Activated CD8-positive, alpha-beta T cell treated with anti-CD3 and anti-CD28 coated beads, Interleukin-2, amount 10 ng/mL, durations not matched to agents 7 days and 5 days (primary cell): ENCODE results near the gene TRIM63. TPM values are rescaled to one million over a fixed set of nuclear protein-coding genes. Genes with fewer than 3 reads are reported as not detected.

Experiments used
- ATAC-seq: fragments of 150-1000 bp; cut with Tn5 transposase; one replicate; pipeline ENCODE4 v1.10.0; 2021; ENCODE audit warnings: moderate library complexity
- CTCF ChIA-PET: fragments of 350-600 bp; sonication (Branson Sonifier 250); formaldehyde crosslinking; loops from one replicate; lab custom pipeline; 2021; ENCODE audit warnings: antibody characterized with exemption; lab: Charles Lee
- POLR2A ChIA-PET: fragments of 350-600 bp; sonication (Branson Sonifier 250); formaldehyde crosslinking; loops from one replicate; lab custom pipeline; 2021; ENCODE audit warnings: antibody characterized with exemption; lab: Charles Lee
- DNase-seq: peaks from one replicate; pipeline ENCODE4 v3.0.0-alpha.2; 2020
- H3K27ac Mint-ChIP-seq: one replicate; pipeline ENCODE4 v1.8.0; 2021; ENCODE audit warnings: mild to moderate bottlenecking, mixed read lengths
- H3K27me3 Mint-ChIP-seq: one replicate; pipeline ENCODE4 v1.8.0; 2021; ENCODE audit warnings: low read depth, mixed read lengths
- H3K36me3 Mint-ChIP-seq: one replicate; pipeline ENCODE4 v1.8.0; 2021; ENCODE audit warnings: low read depth, mixed read lengths
- H3K4me1 Mint-ChIP-seq: one replicate; pipeline ENCODE4 v1.8.0; 2021; ENCODE audit warnings: low read depth, mixed read lengths
- H3K4me3 Mint-ChIP-seq: one replicate; pipeline ENCODE4 v1.8.0; 2021; ENCODE audit warnings: mild to moderate bottlenecking, mixed read lengths
- H3K9me3 Mint-ChIP-seq: one replicate; pipeline ENCODE4 v1.8.0; 2022; ENCODE audit warnings: mixed read lengths; ENCODE audit not compliant: insufficient read depth
- total RNA-seq, 2 experiments: library from RNA; stranded (reverse); gene quantifications; one replicate each; pipeline ENCODE4 v1.2.3, GENCODE V29; 2021

The TRIM63 gene
- total RNA-seq, 2 experiments from 2014 or later = 0.23 TPM; not detected in 1

DNA sequence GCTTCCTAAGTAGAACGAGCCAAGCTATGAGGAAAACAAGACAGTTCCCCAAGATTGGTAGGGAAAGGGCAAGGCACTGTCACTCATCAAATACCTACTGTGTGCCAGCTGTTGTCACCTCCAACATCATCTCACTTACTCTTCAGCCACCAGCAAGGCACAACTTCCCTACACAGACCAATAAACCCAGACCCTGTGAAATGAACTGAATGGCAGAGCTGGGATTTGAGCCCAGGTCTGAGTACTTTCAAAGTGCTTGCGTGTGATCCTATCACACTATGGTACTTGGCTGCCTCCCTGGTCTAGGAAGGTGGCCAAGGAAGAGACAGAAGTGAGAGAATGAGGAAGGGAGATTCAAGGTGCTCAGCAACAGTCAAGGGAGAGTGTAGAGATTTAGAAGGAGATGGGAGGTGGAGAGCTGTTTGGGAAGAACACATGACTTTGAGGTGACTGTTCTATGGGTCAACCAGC lies 16.7 kb upstream of the TRIM63 start:
- no peak overlapping the region for H3K27ac Mint-ChIP-seq
- ATAC-seq (no peak), DNase-seq (no peak)
- peaks cover 15% of the 10 kb centered on the region for H3K27me3 Mint-ChIP-seq
- H3K4me3 Mint-ChIP-seq = no peak overlapping the region
- POLR2A ChIA-PET = no interaction called here
- CTCF ChIA-PET = interaction anchor here (1.2 to 1.5 kb wide), 2 partner anchors 48 to 61 kb away, joined by 3 to 6 read pairs; no protein-coding TSS in a partner anchor
- no peaks in the 10 kb centered on the region for H3K4me1 Mint-ChIP-seq
- no peaks in the 10 kb centered on the region for H3K9me3 Mint-ChIP-seq
- no peaks in the 10 kb centered on the region for H3K36me3 Mint-ChIP-seq

DNA sequence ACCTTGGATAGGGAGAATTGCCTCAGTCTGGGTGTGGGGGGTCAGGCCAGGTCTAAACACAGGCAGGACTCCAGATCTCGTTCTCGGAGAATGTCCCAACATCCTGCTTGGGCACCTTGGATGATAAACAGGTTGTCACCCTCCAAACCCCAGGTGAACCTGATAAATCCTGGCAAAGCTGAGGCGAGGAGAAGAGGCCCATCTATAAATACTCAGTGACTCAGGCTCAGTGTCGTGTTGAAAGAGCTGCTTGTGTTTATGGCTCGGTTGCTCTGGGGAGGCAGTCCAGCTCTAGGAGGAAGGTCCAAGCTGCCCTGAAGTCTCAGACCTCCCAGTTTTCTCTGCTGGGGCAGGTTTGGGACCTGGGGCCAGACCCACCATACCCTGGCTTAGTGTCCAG lies 15.8 kb upstream of the TRIM63 start:
- no peaks in the 10 kb centered on the region for H3K4me1 Mint-ChIP-seq
- ChIA-PET CTCF (interaction anchor here (1.5 kb wide), 2 partner anchors 48 to 62 kb away, joined by 4 to 6 read pairs; no protein-coding TSS in a partner anchor), POLR2A (interaction anchor here (0.7 kb wide), 1 partner anchor 48 kb away, joined by 4 read pairs; no protein-coding TSS in a partner anchor)
- H3K36me3 Mint-ChIP-seq = no peaks in the 10 kb centered on the region
- H3K27me3 Mint-ChIP-seq = peaks cover 21% of the 10 kb centered on the region
- ATAC-seq = no peak
- DNase-seq = no peak
- H3K4me3 Mint-ChIP-seq = no peak overlapping the region
- no peaks in the 10 kb centered on the region for H3K9me3 Mint-ChIP-seq
- H3K27ac Mint-ChIP-seq = no peak overlapping the region

DNA sequence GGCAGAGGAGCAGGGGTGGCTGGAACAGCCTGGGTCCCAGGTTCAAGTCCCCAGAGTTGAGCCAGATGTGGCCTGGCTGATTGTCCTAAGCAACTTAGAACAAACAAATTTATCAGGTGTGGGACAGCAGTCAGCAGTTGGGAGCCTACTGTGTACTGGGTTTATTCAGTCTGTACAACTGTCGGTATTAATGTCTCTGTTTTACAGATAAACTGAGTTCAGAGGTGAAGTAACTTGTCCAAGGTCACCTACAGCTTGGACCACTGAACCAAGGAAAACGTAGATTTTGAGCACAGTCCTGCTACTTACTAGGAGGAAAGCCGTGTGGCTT lies 14.6 kb upstream of the TRIM63 start:
- POLR2A ChIA-PET = no interaction called here
- Mint-ChIP-seq H3K27me3 (peaks cover 25% of the 10 kb centered on the region), H3K4me1 (no peaks in the 10 kb centered on the region), H3K9me3 (no peaks in the 10 kb centered on the region), H3K4me3 (no peak overlapping the region), H3K36me3 (no peaks in the 10 kb centered on the region), H3K27ac (no peak overlapping the region)
- ATAC-seq = no peak
- CTCF ChIA-PET = interaction anchor here (1.5 kb wide), 1 partner anchor 46 kb away, joined by 4 read pairs; no protein-coding TSS in a partner anchor
- DNase-seq = no peak

DNA sequence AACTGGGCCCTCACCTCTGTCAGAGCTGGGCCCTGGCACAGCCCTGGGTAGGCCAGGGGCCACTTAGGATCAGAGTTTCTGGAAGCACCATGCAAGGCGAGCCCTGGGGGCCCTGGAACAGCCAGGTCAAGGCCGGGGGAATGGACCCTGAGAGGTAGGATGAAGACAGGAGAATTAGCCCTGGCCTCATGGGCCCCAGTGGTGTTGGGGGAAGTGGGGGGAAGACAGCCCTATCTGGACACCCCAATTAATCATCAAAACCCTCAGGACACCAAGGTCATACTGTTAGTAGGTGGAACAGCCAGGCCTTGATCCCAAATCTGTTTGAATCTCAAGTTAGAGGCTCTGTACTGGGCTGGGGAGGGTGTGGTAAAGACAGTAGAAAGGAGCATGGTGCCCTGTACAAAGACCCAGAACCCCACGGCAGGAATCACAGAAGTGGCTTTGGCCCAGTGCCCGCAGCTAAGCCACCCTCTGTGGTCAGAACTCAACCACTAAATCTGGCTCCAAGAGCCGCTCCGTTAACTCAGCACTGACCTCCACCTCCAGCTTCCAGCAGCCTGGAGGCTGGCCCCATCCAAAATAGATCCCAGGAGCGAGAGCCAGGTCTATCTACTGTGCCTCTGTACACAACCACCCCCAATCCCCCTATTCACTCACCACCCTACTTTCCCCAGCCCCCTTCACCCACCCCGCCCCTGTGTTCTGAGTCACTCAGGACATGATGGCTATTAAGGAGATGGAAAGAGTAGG lies 14.0 kb upstream of the TRIM63 start:
- POLR2A ChIA-PET = no interaction called here
- ATAC-seq = no peak
- CTCF ChIA-PET = interaction anchor here (1.1 to 1.5 kb wide), 2 partner anchors 46 to 389 kb away, joined by 3 to 4 read pairs; no protein-coding TSS in a partner anchor

DNA sequence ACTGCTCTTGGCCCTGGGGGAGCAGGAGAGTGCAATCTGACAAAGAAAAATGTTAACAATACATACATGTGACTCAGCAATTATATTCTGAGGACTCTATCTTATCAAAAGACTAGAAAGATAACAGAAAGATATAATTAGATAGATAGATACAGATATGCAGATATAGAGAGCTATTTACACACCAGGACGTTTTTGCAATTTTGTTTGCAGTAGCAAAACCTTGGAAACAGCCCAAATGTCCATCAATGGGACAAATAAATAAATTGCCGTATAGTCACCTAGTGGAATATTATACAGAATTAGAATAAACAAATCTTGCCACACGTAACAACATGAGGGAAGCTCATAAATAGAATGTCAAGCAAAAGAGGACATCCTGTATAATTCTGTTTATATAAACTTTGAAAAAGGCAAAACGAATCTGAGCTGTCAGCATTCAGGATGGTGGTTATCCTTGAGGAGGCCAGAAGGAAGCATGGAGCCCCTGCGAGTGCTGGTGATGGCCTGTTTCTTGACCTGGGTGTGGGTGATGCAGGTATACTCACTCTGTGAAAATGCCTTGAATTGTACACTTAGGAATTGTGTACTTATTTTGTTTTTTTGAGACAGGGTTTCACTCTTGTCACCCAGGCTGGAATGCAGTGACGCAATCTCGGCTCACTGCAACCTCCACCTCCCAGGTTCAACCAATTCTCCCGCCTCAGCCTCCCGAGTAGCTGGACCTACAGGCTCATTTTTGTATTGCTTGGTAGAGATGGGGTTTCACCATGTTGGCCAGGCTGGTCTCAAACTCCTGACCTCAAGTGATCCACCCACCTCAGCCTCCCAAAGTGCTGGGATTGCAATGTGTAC lies 12.8 kb upstream of the TRIM63 start:
- Mint-ChIP-seq H3K9me3 (no peaks in the 10 kb centered on the region), H3K27ac (no peak overlapping the region), H3K27me3 (peaks cover 28% of the 10 kb centered on the region), H3K4me1 (peaks cover 7% of the 10 kb centered on the region), H3K4me3 (no peak overlapping the region), H3K36me3 (no peaks in the 10 kb centered on the region)
- CTCF ChIA-PET = interaction anchor here (0.8 to 1.3 kb wide), 3 partner anchors 89 to 390 kb away, joined by 3 read pairs; partner anchors contain the start of gene ZNF593
- no peak for ATAC-seq
- no peak for DNase-seq
- POLR2A ChIA-PET = interaction anchor here (0.6 kb wide), 1 partner anchor 189 kb away, joined by 4 read pairs; no protein-coding TSS in a partner anchor

More for the DNA sequence above, 14.0 kb upstream of the TRIM63 start:
- Mint-ChIP-seq H3K27me3 (peaks cover 28% of the 10 kb centered on the region), H3K36me3 (no peaks in the 10 kb centered on the region), H3K4me3 (no peak overlapping the region), H3K27ac (no peak overlapping the region), H3K4me1 (no peaks in the 10 kb centered on the region), H3K9me3 (no peaks in the 10 kb centered on the region)
- DNase-seq = no peak

DNA sequence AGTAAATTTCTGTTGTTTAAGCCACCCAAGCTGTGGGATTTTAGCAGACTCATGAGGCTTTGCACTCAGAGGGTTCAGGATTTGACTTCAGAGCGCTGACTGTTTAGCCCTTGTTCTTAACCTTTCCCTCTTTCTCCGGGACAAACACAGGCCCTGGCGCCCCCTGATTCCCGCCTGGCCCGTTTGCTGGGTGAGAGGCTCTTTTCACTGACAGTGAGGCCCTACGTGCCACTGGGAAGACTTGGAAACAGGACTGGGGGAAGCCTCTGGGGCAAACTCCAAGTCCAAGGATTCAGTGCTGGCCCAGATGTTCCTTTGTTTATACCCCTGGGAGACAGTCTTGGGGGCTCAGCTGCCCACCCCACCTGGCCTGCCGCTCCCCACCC lies 11.7 kb upstream of the TRIM63 start:
- ChIA-PET POLR2A (no interaction called here), CTCF (interaction anchor here (1.3 kb wide), 1 partner anchor 90 kb away, joined by 3 read pairs; the partner anchor contains the start of gene ZNF593)
- ATAC-seq = no peak
- peaks cover 25% of the 10 kb centered on the region for H3K27me3 Mint-ChIP-seq
- H3K4me1 Mint-ChIP-seq = peaks cover 7% of the 10 kb centered on the region
- no peaks in the 10 kb centered on the region for H3K36me3 Mint-ChIP-seq
- H3K27ac Mint-ChIP-seq = no peak overlapping the region
- no peaks in the 10 kb centered on the region for H3K9me3 Mint-ChIP-seq
- no peak overlapping the region for H3K4me3 Mint-ChIP-seq
- DNase-seq = no peak

DNA sequence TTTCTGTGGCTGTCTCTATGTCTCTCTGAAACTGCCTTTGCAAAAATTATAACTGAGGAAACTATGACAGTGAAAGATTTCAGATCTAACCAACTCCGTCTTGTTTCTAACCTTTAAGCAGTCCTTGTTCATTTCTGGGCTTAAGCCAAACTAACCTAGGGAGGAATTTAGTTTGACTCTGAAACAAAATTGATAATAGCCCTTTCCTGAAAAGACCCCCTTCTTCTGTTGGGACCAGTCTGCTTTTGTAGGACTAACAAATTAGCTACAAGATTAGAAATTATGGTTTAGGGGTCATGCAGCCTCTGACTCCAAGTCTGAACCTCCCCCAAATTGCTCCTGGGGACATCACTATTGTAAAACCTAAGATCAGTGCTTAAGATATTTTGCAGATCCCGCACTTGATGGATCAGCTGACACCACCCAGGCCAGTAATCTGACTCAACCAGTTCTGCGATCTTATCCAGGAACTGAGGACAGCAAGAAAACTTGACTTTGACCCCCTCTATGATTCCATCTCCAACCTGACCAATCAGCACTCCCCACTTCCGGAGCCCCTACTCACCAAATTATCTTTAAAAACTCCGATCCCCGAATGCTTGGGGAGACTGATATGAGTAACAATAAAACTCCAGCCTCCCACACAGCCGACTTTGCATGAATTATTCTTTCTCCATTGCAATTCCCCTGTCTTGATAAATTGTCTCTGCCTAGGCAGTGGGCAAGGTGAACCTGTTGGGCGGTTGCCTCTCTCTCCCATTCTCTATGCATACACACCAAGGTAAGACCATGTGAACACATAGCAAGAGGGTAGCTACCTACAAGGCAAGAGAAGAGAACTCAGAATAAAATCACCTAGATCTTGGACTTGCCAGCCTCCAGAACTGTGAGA lies 11.1 kb upstream of the TRIM63 start:
- no peaks in the 10 kb centered on the region for H3K36me3 Mint-ChIP-seq
- peaks cover 20% of the 10 kb centered on the region for H3K27me3 Mint-ChIP-seq
- no peak overlapping the region for H3K4me3 Mint-ChIP-seq
- peaks cover 7% of the 10 kb centered on the region for H3K4me1 Mint-ChIP-seq
- H3K9me3 Mint-ChIP-seq = no peaks in the 10 kb centered on the region
- CTCF ChIA-PET = interaction anchor here (1.3 to 1.6 kb wide), 2 partner anchors 42 to 91 kb away, joined by 3 to 5 read pairs; partner anchors contain the start of gene ZNF593
- H3K27ac Mint-ChIP-seq = no peak overlapping the region
- no peak for ATAC-seq
- POLR2A ChIA-PET = no interaction called here
- no peak for DNase-seq

DNA sequence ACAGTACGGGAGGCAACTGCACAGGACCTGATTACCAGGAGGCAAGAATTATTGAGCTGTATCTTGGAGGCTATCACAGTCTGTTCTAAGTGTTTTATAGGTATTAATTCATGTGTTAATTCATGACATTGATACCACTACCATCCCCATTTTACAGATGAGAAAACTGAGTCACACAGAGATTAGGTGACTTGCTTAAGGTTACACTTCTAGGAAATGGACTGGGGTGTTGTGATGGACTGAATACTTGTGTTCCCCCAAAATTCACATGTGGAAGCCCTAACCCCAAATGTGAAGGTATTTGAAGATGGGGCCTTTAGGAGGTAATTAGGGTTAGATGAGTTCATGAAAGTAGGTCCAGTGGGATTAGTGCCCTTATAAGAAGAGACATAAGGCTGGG lies 10.1 kb upstream of the TRIM63 start:
- H3K36me3 Mint-ChIP-seq = no peaks in the 10 kb centered on the region
- H3K27me3 Mint-ChIP-seq = peaks cover 25% of the 10 kb centered on the region
- ATAC-seq = no peak
- ChIA-PET CTCF (interaction anchor here (1.6 kb wide), 1 partner anchor 41 kb away, joined by 5 read pairs; no protein-coding TSS in a partner anchor), POLR2A (no interaction called here)
- no peak for DNase-seq
- H3K27ac Mint-ChIP-seq = no peak overlapping the region
- H3K4me1 Mint-ChIP-seq = peaks cover 7% of the 10 kb centered on the region
- H3K4me3 Mint-ChIP-seq = no peak overlapping the region
- no peaks in the 10 kb centered on the region for H3K9me3 Mint-ChIP-seq

DNA sequence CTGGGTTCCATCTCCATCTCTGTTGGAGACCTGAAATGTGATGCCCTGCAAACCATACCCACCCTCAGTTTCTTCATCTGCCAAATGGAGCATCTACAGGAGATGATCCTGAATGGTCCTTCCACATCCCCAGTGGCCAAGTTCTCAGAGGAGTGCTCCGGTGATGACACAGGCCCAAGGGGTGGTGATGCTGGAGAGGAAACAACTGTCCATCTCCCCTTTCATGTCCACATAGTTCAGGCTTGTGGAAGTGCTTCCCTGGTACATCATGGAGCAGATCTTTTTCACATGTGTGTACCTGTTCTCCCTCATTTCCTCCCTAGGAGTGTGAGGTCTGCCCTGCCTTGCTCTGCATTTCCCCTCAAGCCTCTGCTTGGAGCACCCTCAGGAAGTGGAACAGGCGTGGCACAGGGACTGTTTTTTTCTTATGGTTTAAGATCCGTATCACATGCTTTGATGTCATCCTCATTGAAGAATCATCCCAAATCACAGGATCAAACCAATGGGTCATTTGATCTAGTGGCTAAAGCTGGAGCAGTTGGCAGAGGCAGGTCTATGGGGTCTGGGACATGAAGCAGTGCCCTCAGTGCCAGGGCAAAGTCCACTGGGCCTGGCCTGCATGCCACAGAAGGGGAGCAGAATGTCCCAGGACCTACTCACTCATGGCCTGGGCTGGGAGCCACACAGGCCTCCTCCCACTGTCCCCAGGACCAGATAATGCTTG lies 8.2 kb upstream of the TRIM63 start:
- peaks cover 7% of the 10 kb centered on the region for H3K4me1 Mint-ChIP-seq
- H3K9me3 Mint-ChIP-seq = no peaks in the 10 kb centered on the region
- DNase-seq (no peak), ATAC-seq (no peak)
- ChIA-PET CTCF (no interaction called here), POLR2A (no interaction called here)
- H3K27ac Mint-ChIP-seq = no peak overlapping the region
- no peaks in the 10 kb centered on the region for H3K36me3 Mint-ChIP-seq
- H3K27me3 Mint-ChIP-seq = peaks cover 30% of the 10 kb centered on the region
- no peak overlapping the region for H3K4me3 Mint-ChIP-seq

DNA sequence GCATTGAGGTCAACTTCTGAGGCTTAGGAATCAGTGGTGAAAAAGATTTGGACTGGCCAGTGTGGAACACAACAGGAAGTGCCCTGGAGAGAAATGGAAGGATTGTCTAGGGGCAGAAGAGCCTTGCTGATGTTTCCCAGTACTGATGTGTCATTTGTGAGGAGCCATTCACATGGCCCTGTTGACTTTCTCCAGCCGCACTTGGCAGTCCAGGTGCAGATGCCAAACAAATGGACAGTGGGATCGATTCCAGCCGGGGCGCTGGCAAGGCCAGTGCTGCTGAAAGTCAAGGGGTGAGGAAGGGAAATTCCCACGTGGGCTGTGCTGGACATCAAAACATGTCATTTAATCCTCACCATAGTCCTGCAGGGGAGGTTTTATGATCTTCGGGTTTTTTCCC lies 4.9 kb upstream of the TRIM63 start:
- POLR2A ChIA-PET = no interaction called here
- no peaks in the 10 kb centered on the region for H3K36me3 Mint-ChIP-seq
- H3K4me3 Mint-ChIP-seq = no peak overlapping the region
- CTCF ChIA-PET = no interaction called here
- peaks cover 28% of the 10 kb centered on the region for H3K27me3 Mint-ChIP-seq
- DNase-seq = no peak
- no peaks in the 10 kb centered on the region for H3K9me3 Mint-ChIP-seq
- no peak overlapping the region for H3K27ac Mint-ChIP-seq
- peaks cover 7% of the 10 kb centered on the region for H3K4me1 Mint-ChIP-seq
- no peak for ATAC-seq
